ENCODE results near the gene PIP4K2B. TPM values are rescaled to one million over a fixed set of nuclear protein-coding genes. Genes with fewer than 3 reads are reported as not detected.

PIP4K2B gene
- total and polyA plus RNA-seq, 2 experiments from 2014 or later: 17.4 to 116 TPM

DNA sequence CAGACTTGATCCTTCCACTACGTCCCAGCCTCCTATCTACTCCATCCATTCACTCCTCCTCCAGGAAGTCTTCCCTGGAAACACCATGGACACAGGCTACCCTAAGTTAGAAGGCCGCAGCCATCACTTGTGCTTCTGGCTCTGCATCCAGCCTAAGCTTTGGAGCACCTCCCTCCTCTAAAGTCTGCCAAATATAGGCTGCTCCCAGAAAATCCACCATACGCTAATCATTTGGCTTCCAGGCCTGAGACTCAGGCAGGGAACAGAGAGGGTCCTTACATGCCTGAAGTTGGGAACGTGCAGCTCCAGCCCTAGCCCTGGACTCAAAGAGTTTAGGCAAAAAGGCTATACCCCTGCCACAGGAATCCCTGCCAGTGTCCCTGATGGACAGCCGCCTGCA lies 57.9 kb downstream of the PIP4K2B start:
- Histone ChIP-seq H3K36me3 (peaks cover 18% of the 10 kb centered on the region), H3K9me3 (ENCODE audit: low read depth) (no peaks in the 10 kb centered on the region), H3K4me3 (no peak overlapping the region), H3K4me1 (ENCODE audit: low read depth) (peaks cover 14% of the 10 kb centered on the region), H3K27ac (peak overlapping the region; percentile 17), H3K27me3 (no peaks in the 10 kb centered on the region)
- TF ChIP-seq, protein P1, sequence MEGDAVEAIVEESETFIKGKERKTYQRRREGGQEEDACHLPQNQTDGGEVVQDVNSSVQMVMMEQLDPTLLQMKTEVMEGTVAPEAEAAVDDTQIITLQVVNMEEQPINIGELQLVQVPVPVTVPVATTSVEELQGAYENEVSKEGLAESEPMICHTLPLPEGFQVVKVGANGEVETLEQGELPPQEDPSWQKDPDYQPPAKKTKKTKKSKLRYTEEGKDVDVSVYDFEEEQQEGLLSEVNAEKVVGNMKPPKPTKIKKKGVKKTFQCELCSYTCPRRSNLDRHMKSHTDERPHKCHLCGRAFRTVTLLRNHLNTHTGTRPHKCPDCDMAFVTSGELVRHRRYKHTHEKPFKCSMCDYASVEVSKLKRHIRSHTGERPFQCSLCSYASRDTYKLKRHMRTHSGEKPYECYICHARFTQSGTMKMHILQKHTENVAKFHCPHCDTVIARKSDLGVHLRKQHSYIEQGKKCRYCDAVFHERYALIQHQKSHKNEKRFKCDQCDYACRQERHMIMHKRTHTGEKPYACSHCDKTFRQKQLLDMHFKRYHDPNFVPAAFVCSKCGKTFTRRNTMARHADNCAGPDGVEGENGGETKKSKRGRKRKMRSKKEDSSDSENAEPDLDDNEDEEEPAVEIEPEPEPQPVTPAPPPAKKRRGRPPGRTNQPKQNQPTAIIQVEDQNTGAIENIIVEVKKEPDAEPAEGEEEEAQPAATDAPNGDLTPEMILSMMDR (IDR thresholded peaks at IDR 0.05; ENCODE audit: low read depth, low read length): no peak
- DNase-seq (ENCODE audit: low read depth in 1 of 2, low spot score in 1 of 2): no peak

DNA sequence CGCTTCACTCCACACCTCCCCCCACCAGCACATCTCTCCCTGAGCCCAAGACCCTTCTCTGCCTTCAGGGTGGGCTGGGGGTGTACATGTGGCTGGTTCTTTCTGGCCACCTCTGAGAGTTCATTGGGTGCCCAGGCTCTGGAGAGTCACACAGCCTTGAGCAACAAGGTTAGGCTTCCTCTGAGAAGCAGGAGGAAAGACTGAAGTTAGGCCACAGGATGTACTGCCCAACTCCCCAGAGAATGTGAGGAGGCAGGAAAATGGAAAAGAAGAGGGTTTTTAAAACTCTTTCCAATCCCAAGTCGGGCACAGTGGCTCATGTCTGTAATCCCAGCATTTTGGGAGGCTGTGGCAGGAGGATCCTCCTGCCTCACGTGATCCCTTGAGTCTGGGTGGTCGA lies 58.5 kb downstream of the PIP4K2B start:
- Histone ChIP-seq H3K4me3 (no peak overlapping the region), H3K36me3 (peaks cover 18% of the 10 kb centered on the region), H3K4me1 (ENCODE audit: low read depth) (peaks cover 10% of the 10 kb centered on the region), H3K9me3 (ENCODE audit: low read depth) (no peaks in the 10 kb centered on the region), H3K27ac (no peak overlapping the region), H3K27me3 (no peaks in the 10 kb centered on the region)
- TF ChIP-seq, protein P1 (IDR thresholded peaks at IDR 0.05; ENCODE audit: low read depth, low read length): no peak
- DNase-seq (ENCODE audit: low read depth in 1 of 2, low spot score in 1 of 2): no peak

DNA sequence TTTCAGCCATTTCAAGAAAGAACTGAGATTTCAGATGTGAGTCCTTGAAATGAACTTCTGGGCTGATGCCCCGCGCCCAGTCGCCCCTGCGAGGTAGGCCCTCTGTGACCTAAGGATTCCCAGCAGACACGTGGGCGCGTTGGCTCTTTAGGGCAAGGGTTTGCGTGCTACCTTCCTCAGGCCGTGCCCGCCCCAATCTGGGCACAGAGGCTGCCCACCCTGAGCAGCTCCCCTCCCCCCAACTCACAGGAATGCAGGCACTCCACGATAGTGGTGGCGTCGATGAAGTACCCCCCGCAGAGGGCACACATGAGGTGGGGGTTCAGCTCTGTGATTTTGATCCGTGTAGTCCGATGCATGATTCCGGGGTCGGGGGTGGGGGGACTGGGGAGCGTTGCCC lies 59.3 kb downstream of the PIP4K2B start:
- H3K9me3 ChIP-seq (ENCODE audit: low read depth): no peaks in the 10 kb centered on the region
- H3K27me3 ChIP-seq: no peaks in the 10 kb centered on the region
- no peak overlapping the region for H3K4me3 ChIP-seq
- no peak overlapping the region for H3K27ac ChIP-seq
- peaks cover 18% of the 10 kb centered on the region for H3K36me3 ChIP-seq
- TF ChIP-seq, protein P1 (IDR thresholded peaks at IDR 0.05; ENCODE audit: low read depth, low read length): no peak
- no peak for DNase-seq (ENCODE audit: low read depth in 1 of 2, low spot score in 1 of 2)
- H3K4me1 ChIP-seq (ENCODE audit: low read depth): peaks cover 10% of the 10 kb centered on the region

DNA sequence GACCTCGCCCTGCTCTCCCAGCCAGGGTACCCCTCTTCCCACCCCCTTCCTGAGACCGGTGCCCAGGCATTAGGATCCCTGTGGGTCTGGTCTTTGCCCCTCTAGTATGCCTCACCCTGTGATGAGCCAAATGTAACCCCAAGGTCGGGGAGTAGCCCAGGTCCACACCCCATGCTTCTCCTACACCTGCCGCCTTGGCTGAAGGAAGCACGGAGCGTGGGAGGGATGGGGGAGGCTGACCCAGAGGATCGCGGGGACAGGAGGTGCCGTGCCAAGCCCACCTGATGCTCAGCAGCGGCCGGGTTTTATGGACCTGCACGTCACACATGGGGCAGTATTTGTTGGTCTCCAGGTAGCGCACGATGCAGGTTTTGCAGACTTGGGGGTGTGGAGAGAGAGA lies 60.1 kb downstream of the PIP4K2B start:
- TF ChIP-seq, protein P1 (IDR thresholded peaks at IDR 0.05; ENCODE audit: low read depth, low read length): no peak
- H3K36me3 ChIP-seq: peaks cover 18% of the 10 kb centered on the region
- H3K9me3 ChIP-seq (ENCODE audit: low read depth): no peaks in the 10 kb centered on the region
- no peaks in the 10 kb centered on the region for H3K27me3 ChIP-seq
- no peak for DNase-seq (ENCODE audit: low read depth in 1 of 2, low spot score in 1 of 2)
- no peak overlapping the region for H3K27ac ChIP-seq
- peaks cover 10% of the 10 kb centered on the region for H3K4me1 ChIP-seq (ENCODE audit: low read depth)
- H3K4me3 ChIP-seq: no peak overlapping the region

DNA sequence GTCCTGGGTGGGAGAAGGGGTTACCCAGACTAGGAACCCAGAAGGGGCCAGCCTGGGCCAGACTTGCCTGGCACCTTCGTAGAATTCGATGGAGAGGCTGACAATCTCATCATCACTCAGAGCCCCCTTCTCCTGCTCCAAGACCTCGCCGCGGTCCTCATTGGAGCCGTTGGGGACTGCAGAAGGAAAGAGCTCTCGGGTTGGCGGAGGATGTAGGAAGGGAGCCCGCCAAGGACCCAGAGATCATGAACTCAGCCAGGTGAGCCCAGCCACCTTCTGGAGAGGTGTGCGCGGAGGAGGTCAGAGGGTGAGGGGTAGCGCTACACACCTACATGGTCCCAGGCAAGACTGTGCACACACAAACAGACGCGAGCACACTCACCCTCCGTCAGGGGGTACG lies 60.7 kb downstream of the PIP4K2B start:
- Histone ChIP-seq H3K4me3 (no peak overlapping the region), H3K4me1 (ENCODE audit: low read depth) (peaks cover 10% of the 10 kb centered on the region), H3K9me3 (ENCODE audit: low read depth) (no peaks in the 10 kb centered on the region), H3K36me3 (peaks cover 18% of the 10 kb centered on the region), H3K27me3 (no peaks in the 10 kb centered on the region), H3K27ac (no peak overlapping the region)
- no peak for DNase-seq (ENCODE audit: low read depth in 1 of 2, low spot score in 1 of 2)
- TF ChIP-seq, protein P1 (IDR thresholded peaks at IDR 0.05; ENCODE audit: low read depth, low read length): no peak
